Muscle layer of colon (tissue), 2 donors: ENCODE data around the gene BPIFB3.

Experiments
- H3K27ac ChIP-seq: one replicate; pipeline ENCODE4 v1.7.0; 2013; ENCODE audit warnings: low read depth, mild to moderate bottlenecking, low read length, moderate library complexity
- H3K27me3 ChIP-seq, 2 donors: one replicate each; pipeline ENCODE4 v1.7.0; 2013; ENCODE audit warnings: low read length in 2 of 2, mild to moderate bottlenecking in 2 of 2; ENCODE audit not compliant: insufficient read depth in 2 of 2, control insufficient read depth in 1 of 2
- H3K36me3 ChIP-seq: one replicate; pipeline ENCODE4 v1.7.0; 2013; ENCODE audit warnings: mild to moderate bottlenecking, low read length; ENCODE audit not compliant: insufficient read depth
- H3K4me1 ChIP-seq: one replicate; pipeline ENCODE4 v1.7.0; 2013; ENCODE audit warnings: mild to moderate bottlenecking, low read length; ENCODE audit not compliant: insufficient read depth
- H3K4me3 ChIP-seq, 2 donors: one replicate each; pipeline ENCODE4 v1.7.0; 2013; ENCODE audit warnings: low read length in 2 of 2, low read depth in 1 of 2, mild to moderate bottlenecking in 1 of 2, moderate library complexity in 1 of 2
- H3K9ac ChIP-seq: one replicate; pipeline ENCODE4 v1.7.0; 2013; ENCODE audit warnings: low read length
- H3K9me3 ChIP-seq: one replicate; pipeline ENCODE4 v1.7.0; 2013; ENCODE audit warnings: mild to moderate bottlenecking, low read length
- donor health status: abdominal sarcoma.
- donor health status: Adenocarcinoma of cecum.

BPIFB3 gene

DNA sequence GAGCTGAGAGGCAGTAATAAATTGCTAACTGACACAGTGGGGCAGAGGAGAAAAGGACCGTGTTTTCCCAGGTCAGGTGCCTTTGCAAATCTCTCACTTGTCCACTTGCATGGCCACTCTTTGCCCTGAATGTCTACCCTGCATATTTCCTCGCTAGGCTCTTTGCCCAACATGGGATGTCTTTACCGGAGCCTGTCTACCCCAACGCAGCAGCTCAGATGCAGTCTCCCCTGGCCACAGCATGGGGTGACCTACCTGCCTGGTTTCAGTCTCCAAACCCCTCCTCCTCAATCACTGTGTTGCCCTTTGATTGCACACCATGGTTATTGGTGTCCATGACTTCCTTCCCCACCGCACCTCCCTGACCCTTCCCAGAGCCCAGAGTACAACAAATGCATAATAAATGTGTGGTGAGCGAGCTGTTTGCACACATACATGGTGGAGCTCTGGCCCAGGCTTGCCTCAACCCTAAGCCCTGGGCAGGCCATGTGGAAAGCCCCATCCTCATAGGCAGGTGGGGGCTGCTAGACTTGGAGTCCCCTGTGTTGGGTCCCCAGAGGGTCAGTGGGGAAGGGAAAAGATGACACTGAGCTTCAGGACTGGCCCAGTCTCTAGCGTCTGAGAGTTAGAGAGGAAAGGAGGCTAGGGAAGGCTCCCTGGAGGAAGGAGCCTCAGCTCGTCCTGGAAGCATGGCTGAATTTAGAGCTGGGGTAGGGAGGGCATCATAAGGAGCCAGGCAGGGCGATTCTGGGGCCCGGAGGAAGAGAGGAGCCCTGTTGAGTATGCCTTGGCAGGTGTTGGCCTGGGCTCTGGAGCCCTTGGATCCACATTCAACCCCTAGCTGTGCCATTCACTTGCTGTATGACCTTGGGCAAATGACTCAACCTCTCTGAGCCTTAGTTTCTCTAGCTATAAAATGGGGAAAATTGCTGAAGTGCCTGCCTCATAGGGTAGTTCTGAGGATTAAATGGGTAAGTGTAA lies 26.6 kb upstream of the BPIFB3 start:
- Histone ChIP-seq H3K4me1 (no peaks in the 10 kb centered on the region), H3K9ac (no peak overlapping the region), H3K36me3 (no peaks in the 10 kb centered on the region), H3K4me3 (no peak overlapping the region), H3K27me3 (peaks cover 0 to 3% of the 10 kb centered on the region in 2 donors), H3K9me3 (no peaks in the 10 kb centered on the region), H3K27ac (no peak overlapping the region)

DNA sequence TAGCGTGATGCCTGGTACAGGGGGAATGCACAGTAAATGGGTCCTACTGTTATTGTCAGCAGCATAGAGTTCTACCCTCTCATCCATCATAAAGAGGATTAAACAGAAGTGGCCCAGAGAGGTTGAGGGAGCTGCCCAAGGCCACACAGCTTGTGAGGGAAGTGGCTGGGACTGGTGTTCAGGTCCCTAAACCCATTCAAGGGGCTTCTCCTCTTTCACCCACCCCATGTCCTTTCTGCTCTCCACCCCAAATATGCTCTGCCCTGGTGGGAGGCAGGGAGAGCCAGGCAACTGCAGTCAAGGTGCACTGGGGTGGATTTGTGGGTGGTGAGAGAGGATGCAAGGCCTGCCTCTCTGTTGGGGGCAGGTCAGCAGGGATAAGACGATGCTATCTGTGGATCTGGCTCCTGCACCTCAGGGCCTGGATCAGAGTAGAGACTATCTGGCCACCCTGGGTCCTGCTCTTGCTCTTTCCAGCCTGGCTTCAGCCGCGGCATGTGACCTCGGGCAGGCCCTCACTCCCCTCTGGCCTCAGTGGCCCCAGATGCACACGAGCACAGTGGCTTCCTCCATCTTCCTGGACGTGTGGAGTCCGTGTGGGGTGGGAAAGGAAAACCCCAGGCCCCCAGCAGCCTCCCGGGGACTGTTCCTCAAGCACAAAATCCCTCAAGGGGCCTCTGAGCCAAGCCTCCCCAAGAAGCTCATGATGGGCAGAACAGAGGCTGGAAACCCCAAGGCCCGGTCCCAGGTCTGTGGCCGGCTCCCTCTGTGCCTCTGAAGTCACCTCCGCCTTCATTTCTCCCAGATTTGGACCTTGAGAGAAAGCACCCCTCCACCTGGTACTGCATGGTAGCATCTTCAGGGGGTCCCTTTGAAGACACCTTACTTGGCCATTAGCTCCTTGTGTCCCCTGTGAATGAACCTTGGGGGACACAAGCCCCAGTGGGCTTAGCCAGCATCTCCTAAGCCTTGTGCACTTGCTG lies 25.6 kb upstream of the BPIFB3 start:
- H3K4me1 ChIP-seq, result no peaks in the 10 kb centered on the region
- H3K27ac ChIP-seq, result no peak overlapping the region
- no peaks in the 10 kb centered on the region for H3K9me3 ChIP-seq
- no peaks in the 10 kb centered on the region for H3K36me3 ChIP-seq
- H3K4me3 ChIP-seq, result no peak overlapping the region
- H3K9ac ChIP-seq, result no peak overlapping the region
- H3K27me3 ChIP-seq, result peaks cover 0 to 3% of the 10 kb centered on the region in 2 donors

DNA sequence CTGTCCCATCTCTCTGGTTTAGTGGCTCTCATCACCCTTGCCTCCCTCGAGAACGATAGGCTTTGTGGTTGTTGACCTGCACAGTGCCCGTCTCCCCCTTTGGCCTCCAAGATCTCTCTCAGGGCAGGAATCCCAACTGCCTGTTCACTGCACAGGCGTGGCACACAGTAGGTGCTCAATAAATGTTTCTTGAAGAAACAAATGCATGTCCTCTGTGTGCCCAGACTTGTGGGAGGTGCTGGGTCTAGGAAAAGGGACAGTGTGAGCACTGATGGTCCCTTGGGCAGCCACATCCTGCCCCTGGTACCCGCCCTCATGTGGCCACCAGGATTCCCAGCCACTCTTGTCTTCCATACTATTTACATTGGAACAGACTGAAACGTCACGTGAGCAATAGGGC lies 24.8 kb upstream of the BPIFB3 start:
- no peak overlapping the region for H3K27ac ChIP-seq
- H3K9ac ChIP-seq, result no peak overlapping the region
- no peaks in the 10 kb centered on the region for H3K36me3 ChIP-seq
- H3K4me3 ChIP-seq, result no peak overlapping the region
- H3K27me3 ChIP-seq, result peaks cover 0 to 3% of the 10 kb centered on the region in 2 donors
- H3K4me1 ChIP-seq, result no peaks in the 10 kb centered on the region
- no peaks in the 10 kb centered on the region for H3K9me3 ChIP-seq

DNA sequence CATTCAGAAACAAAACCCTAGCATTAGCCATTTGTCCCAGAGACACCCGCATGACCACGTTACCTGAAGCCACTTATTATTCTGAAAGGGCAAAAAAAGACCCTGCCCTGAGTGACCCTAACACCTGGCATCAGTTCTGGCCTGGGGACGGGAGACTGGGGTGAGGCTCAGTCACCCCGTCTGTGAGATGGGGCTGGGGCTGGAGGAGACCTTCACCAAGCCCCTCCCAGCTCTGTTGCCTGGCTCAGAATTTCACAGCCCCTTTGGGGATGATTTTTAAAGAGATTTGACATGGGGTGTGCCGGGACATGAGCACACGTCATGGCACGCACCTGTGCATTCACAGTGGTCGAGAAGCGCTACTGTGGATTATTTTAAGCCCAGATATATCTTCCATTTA lies 23.6 kb upstream of the BPIFB3 start:
- Histone ChIP-seq H3K4me3 (no peak overlapping the region), H3K27me3 (peaks cover 0 to 3% of the 10 kb centered on the region in 2 donors), H3K27ac (no peak overlapping the region), H3K4me1 (no peaks in the 10 kb centered on the region), H3K36me3 (no peaks in the 10 kb centered on the region), H3K9me3 (no peaks in the 10 kb centered on the region), H3K9ac (no peak overlapping the region)

DNA sequence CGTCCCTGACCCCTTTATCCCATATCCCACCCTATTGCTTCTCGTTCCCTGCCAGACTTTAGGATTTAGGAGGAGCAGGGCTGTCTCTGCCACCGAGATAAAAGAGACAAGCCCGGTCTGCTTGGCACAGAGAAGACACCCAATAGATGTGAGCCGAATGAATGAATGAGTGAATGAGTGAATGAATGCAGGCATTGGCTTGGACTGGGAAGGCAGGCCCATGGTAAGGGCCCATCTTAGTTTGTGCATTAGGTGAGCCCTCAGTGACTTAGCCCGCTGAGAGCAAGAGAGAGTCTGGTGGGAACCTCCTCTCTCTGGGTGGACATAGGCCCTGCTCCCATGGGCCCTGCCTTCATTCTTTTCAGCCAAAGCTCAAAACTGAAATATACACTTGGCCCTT lies 23.1 kb upstream of the BPIFB3 start:
- H3K4me3 ChIP-seq, result no peak overlapping the region
- H3K9ac ChIP-seq, result no peak overlapping the region
- no peak overlapping the region for H3K27ac ChIP-seq
- H3K36me3 ChIP-seq, result no peaks in the 10 kb centered on the region
- no peaks in the 10 kb centered on the region for H3K4me1 ChIP-seq
- peaks cover 0 to 3% of the 10 kb centered on the region in 2 donors for H3K27me3 ChIP-seq
- no peaks in the 10 kb centered on the region for H3K9me3 ChIP-seq

DNA sequence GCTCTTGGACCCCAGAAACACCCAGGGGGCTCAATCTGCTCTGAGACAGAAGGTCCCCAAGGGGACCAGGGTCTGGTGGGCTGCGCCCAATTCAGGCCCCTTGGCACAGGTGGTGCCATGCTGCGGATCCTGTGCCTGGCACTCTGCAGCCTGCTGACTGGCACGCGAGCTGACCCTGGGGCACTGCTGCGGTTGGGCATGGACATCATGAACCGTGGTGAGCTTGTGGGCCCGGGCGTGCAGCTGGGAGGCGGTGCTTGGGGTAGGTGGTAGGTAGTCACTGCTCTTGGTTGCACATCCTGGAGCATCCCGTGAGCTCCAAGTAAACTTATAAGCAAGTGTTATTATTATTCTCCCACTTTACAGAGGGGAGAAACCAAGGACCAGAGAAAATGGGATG lies 22.2 kb upstream of the BPIFB3 start, which contains the start of gene BPIFB6:
BPIFB6 (plus strand) TSS at position 118 of the 400 bp plus-strand sequence; CDS start at position 118, 0 bp downstream.
- Histone ChIP-seq H3K4me1 (no peaks in the 10 kb centered on the region), H3K9me3 (no peaks in the 10 kb centered on the region), H3K9ac (no peak within 1 kb of the TSS), H3K36me3 (no peaks in the 10 kb centered on the region), H3K27me3 (peaks cover 0 to 3% of the 10 kb centered on the region in 2 donors), H3K27ac (no peak within 1 kb of the TSS), H3K4me3 (no peak within 1 kb of the TSS)

DNA sequence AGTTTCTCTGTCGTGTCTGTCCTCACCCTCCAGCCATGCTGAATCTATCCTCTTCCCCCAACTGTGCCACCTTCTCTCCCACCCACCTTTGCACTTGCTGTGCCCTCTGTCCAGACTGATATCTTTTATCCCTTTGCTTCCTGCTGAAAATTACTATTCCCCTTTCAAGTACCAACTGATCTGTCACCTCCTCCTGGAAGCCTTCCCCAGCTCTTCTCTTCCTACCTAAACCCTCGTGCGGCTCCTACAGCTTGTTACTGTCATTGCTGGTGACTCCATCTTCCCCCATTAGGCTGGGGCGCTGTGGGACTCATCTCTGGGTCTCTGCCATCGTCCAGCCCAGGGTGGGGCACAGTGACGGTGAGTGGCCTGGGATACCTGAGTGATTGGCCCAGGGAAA lies 21.1 kb upstream of the BPIFB3 start:
- Histone ChIP-seq H3K36me3 (no peaks in the 10 kb centered on the region), H3K9ac (no peak overlapping the region), H3K27me3 (peaks cover 0 to 3% of the 10 kb centered on the region in 2 donors), H3K4me3 (no peak overlapping the region), H3K27ac (no peak overlapping the region), H3K4me1 (no peaks in the 10 kb centered on the region), H3K9me3 (no peaks in the 10 kb centered on the region)

DNA sequence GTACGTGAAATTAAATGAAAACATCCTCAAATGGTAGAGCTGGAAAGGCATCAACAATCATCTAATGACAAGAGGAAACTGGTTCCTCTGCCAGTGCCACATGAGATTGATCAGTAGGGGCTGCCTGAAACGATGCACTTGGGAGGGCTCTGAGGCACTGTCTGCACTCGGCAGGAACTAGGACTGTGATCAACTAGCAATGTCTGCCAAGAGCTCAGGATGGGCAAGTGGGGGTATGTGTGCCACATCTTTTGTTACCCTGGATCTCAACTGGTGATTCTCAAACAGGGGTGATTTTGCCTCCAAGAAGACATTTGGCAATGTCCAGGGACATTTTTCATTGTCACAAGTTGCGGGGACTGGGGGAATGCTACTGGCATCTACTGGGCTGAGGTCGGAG lies 20.3 kb upstream of the BPIFB3 start:
- no peaks in the 10 kb centered on the region for H3K4me1 ChIP-seq
- no peak overlapping the region for H3K27ac ChIP-seq
- H3K9ac ChIP-seq, result no peak overlapping the region
- no peaks in the 10 kb centered on the region for H3K36me3 ChIP-seq
- H3K27me3 ChIP-seq, result no peaks in the 10 kb centered on the region
- H3K4me3 ChIP-seq, result no peak overlapping the region
- H3K9me3 ChIP-seq, result no peaks in the 10 kb centered on the region

DNA sequence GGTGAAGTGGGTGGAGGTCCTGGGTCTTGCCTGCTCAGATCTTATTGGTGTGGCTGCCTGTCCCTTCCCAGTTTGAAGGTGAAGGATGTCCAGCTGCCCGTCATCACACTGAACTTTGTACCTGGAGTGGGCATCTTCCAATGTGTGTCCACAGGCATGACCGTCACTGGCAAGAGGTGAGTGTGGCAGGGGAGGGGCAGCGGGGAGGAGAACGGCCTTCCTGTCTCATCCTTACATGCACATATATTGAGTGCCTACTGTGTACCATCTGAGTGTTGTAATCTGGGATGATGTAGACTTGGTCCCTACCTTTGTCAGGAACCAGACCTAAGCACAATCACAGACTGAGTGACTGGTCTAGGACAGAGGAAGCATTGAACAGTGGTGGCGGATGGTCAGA lies 19.6 kb upstream of the BPIFB3 start:
- Histone ChIP-seq H3K4me1 (no peaks in the 10 kb centered on the region), H3K4me3 (no peak overlapping the region), H3K36me3 (no peaks in the 10 kb centered on the region), H3K9me3 (no peaks in the 10 kb centered on the region), H3K27ac (no peak overlapping the region), H3K9ac (no peak overlapping the region), H3K27me3 (no peaks in the 10 kb centered on the region)

DNA sequence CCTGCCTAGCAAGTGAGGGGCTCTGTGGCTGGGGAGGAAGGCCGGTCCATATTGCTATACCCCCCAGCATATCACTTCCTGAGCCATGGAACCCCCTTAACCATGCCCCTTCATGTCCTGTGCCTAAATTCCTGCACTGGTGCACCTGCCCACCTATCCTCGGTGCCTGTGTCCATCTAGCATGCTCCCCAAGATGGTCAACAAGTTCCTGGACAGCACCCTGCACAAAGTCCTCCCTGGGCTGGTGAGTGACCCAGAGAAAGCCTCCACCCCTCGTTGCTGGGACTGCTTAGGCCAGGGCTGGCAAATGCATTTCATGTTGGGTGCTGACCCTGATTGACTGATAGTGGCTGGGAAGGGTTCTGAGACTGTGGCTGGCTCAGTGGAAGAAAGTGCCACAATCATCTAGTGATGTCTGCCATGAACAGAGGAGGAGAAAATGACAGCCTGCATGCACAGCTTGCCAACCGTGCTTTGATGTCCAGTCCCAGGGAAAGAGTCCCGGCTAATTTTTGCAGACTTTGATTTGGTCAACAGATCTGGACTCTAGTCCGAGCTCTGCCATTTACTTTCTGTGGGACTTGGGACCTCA lies 18.7 kb upstream of the BPIFB3 start:
- Histone ChIP-seq H3K27me3 (no peaks in the 10 kb centered on the region), H3K36me3 (no peaks in the 10 kb centered on the region), H3K9ac (no peak overlapping the region), H3K4me3 (no peak overlapping the region), H3K27ac (no peak overlapping the region), H3K9me3 (no peaks in the 10 kb centered on the region), H3K4me1 (no peaks in the 10 kb centered on the region)

DNA sequence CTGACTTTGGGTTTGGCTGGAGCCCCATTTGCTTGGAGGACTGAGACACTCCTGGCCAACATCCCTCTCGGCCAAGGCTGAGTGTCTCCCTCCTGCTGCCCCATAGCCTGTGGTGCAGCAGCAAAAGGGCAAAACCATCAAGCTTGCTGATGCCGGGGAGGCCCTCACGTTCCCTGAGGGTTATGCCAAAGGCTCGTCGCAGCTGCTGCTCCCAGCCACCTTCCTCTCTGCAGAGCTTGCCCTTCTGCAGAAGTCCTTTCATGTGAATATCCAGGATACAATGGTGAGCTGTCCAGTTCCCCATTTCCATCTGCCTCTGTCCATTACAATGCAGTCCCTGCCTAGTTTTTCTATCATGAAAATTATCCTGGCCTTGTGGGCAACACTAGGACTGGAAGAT lies 16.2 kb upstream of the BPIFB3 start:
- H3K4me1 ChIP-seq, result no peaks in the 10 kb centered on the region
- no peak overlapping the region for H3K9ac ChIP-seq
- H3K27ac ChIP-seq, result no peak overlapping the region
- no peaks in the 10 kb centered on the region for H3K36me3 ChIP-seq
- no peaks in the 10 kb centered on the region for H3K9me3 ChIP-seq
- H3K27me3 ChIP-seq, result no peaks in the 10 kb centered on the region
- H3K4me3 ChIP-seq, result no peak overlapping the region
